Measurements from ENCODE around the gene SLC35F3.
"Not testable (repeated sequence)": the region's sequence is repeated elsewhere in the genome, so short reads cannot be mapped to it uniquely, and the experiment has no call there.

SLC35F3 gene

GRCh38 chr1:234111458-234112142 is 207.1 kb downstream of the SLC35F3 start:
- peak; percentile 47 for DNase-seq

- no peak for DNase-seq
Observed at GRCh38 chr1:234114648-234115307, 210.3 kb downstream of the SLC35F3 start.

- DNase-seq: no peak
Observed at GRCh38 chr1:234118911-234119310, 214.4 kb downstream of the SLC35F3 start.

DNA sequence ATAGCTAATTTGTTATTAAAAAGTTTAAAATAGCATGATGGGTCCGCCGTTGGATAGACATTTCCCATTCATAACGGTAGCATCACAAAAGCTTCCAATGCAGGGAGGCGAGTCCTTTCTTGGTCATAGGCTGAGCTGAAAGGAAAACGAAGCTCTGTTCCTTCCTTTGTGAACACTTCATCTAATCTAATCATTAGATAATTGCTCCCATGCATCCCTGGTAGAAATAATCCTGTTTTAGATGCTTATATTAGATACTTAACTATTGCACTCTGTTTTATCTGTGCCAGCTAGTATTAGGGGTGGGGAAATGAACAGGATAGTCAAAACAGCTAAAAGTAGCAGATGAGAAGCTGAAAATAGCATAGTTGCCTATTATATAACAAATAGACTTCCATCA is 215.0 kb downstream of the SLC35F3 start:
- no peak for DNase-seq

GRCh38 chr1:234120327-234120944 is 216.0 kb downstream of the SLC35F3 start:
- DNase-seq: no peak

- not testable (repeated sequence) for DNase-seq
Observed at GRCh38 chr1:234121659-234122058, 217.2 kb downstream of the SLC35F3 start.

- DNase-seq: not testable (repeated sequence)
Observed at GRCh38 chr1:234122571-234122970, 218.1 kb downstream of the SLC35F3 start.

- no peak for DNase-seq
Observed at GRCh38 chr1:234123867-234124266, 219.4 kb downstream of the SLC35F3 start.

DNA sequence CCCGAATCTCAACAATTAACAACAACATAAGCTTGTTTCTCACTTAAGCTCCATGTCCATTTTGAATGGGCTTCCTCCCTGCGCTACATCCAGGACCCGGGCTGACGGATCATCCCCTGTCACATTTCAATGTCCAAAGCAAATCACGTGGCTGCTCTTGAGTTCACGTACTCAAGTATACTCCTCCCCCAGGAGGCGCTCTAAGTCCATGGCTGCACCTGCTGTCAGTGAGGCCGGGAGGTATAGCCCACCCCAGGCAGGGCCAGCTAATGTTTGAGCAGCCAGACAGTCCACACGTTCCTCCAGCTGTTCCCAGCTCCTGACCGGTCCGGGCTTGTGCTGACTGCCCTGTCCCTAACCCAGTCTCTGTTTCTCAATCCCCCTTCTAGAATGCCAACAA is 220.8 kb downstream of the SLC35F3 start:
- DNase-seq: peak; percentile 36

DNA sequence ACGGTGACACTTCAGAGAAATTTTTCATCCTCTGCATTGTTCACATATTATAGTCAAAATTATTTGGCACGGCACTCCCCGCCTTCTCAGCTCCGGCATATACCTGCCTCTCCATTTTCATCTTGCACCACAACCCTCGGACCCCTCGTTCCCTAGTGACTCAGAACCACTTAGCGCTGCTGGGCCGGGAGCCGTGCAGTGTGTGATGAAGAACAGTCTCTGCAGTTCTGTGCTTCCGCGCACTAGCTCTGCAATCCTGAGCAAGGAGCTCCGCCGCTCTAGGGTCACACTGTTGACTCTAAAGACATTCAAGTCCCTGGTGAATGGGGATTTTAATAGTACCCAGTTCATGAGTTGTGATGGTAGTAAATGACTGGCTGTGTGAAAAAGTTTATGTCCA is 221.2 kb downstream of the SLC35F3 start:
- no peak for DNase-seq

GRCh38 chr1:234127026-234127671 is 222.7 kb downstream of the SLC35F3 start:
- no peak for DNase-seq

DNA sequence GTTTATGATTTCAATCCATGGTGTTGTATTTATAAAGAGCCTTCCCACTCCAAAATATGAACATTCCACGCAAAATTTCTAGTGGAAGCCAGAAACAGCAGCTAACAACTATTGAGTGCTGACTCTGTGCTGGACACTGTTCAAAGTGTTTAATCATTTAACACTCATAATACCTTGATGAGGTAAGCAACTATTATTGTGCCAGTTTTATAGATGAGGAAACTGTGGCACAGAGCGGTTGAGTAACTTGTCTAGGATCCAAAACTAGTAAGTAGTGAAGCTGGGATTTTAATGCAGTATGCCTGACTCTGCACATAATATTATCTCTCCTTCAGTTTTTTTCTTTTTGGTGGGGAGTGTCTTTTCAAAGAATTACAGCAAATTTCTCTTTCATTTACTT is 228.3 kb downstream of the SLC35F3 start:
- no peak for DNase-seq

DNA sequence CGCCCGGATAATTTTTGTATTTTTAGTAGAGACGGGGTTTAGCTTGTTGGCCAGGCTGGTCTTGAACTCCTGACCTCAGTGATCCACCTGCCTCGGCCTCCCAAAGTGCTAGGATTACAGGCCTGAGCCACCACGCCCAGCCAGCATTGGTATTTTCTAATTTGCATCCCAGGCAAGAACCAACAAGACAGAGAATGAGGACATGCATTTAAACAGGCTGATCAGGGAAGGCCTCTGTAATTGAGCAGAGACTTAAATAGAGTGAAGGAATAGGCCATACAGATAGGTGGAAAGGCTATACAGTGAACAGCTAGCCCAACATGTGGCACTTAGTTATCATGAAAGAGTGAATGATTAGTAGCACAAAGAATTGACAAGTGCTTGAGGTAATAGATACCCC is 230.4 kb downstream of the SLC35F3 start:
- no peak for DNase-seq

- no peak for DNase-seq
Observed at GRCh38 chr1:234135501-234135900, 231.0 kb downstream of the SLC35F3 start.

- no peak for DNase-seq
Observed at GRCh38 chr1:234136073-234136472, 231.6 kb downstream of the SLC35F3 start.

- no peak for DNase-seq
Observed at GRCh38 chr1:234139966-234140365, 235.5 kb downstream of the SLC35F3 start.

DNA sequence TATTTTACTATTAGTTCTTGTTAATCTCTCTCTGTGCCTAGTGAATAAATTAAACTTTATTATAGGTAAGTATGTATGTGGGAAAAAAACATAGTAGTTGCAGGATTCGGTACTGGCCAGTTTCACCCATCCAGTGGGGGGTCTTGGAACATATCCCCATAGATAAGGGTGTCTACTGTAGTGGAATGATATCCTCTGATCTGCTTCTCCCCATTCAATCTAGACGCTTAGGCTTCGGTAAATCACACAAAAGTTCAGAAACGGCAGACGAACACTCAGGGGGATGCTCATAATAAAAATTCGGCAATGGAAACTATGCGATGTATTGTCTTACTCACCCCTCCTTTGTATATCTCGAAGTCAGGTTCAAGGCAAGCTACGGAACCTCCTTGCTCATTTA is 235.9 kb downstream of the SLC35F3 start:
- DNase-seq: no peak

- DNase-seq: no peak
Observed at GRCh38 chr1:234141006-234141405, 236.5 kb downstream of the SLC35F3 start.

DNA sequence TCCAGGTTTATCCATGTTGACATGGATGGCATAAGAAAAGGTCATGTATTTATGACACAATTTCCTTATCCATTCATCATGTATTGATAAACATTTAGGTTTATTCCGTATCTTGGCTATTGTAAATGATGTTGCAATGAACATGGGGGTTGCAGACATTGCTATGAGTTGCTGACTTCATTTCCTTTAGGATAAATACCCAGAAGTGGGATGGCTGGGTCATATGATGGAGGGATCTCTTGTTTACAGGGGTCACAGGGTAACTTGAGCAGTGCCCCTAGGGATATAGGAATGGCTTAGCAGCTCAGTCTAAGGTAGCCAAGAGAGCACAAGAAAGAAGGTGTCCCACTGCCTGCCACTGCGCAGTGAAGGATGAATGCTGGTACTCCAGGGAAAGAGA is 239.2 kb downstream of the SLC35F3 start:
- no peak for DNase-seq

DNA sequence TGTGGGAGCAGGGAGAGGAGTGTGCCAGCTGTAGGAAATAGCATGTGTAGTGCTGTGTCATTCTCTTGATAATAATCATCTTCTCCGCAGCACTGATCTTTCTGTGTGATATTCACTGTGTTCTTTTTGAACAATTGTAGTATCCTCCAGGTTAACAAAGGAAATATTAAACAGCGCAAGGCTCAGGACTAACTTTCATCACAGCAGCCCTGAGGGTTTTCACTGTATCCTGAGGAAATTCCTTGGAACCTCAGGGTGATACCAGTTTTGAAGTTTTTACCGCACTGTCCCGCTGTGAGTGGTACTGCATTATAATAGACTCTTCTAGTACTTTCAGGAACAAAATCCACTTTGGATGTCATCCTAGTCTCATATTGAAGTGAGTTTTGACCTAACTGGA is 240.4 kb downstream of the SLC35F3 start:
- no peak for DNase-seq

DNA sequence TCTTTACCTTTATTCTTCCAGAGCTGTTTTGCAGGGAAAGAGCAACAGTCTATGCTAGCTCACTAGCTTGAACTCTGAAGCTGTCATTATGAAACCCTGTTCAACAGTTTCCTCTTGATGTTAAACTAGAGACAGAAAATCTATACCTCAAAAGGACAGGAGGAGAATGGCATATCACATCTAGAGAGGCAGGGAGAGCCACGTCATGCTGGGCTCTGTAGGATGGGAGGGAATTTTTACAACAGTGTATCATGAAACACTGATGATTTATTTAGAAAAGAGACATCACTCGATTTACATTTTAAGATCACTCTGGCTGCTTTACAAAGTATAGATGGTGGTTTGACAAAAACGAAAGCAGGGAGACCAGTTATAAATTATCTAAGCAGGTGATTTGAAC is 243.9 kb downstream of the SLC35F3 start:
- no peak for DNase-seq

DNA sequence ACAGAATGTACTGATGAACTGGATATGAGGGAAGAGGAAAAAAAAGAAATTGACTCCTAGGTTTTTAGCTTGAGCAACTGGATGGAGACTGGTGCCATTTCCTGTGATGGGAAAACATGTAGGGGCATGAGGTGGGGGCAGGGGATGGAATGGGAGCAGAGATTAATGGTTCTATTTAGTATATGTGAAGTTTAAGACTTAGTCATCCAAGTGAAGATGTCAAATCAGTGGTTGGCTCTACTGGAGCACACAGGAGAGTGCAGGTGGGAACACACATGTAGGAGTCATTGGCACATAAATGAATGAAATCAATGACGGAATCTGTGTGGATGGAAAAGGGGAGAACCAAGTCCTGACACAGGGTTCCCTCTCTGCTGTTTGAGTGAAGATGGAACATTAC is 244.3 kb downstream of the SLC35F3 start:
- DNase-seq: no peak

GRCh38 chr1:234149217-234149616 is 244.7 kb downstream of the SLC35F3 start:
- no peak for DNase-seq

DNA sequence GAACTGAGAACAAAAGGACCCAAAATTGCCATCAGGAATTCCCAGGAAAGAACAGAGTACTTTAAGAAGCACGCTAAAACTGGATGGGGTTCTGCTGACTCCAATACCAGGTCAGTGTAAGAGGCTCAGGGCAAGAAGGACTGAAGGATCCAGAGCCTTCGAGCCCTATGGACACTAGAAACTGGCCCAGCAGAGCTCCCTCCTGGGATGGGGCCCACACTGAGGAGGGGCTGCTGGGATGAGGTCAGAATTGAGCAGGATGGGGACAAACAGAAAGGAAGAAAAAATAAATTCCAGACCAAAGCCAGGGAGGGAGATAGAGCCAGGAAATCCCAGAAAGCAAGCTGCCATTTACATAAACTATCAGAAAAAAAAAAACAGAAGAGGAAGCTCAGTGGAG is 246.4 kb downstream of the SLC35F3 start:
- no peak for DNase-seq
